Activated naive CD8-positive, alpha-beta T cell treated with anti-CD3 and anti-CD28 coated beads, Interleukin-2, amount 50 U/mL, for 24 hours (primary cell): Measurements from ENCODE around the gene PTOV1.
A peak's percentile ranks its signal among the peaks of the same experiment; 100 is the strongest.

Experiments used
- ATAC-seq: fragments of 150-1000 bp; cut with Tn5 transposase; one replicate; pipeline ENCODE4 v1.10.0; 2021
- DNase-seq: peaks from one replicate; pipeline ENCODE4 v3.0.0; 2021
- H3K27ac Mint-ChIP-seq: one replicate; pipeline ENCODE4 v1.8.0; 2021; ENCODE audit warnings: mild to moderate bottlenecking, mixed read lengths
- H3K27me3 Mint-ChIP-seq: one replicate; pipeline ENCODE4 v1.8.0; 2021; ENCODE audit warnings: mixed read lengths
- H3K36me3 Mint-ChIP-seq: one replicate; pipeline ENCODE4 v1.8.0; 2021; ENCODE audit warnings: low read depth, mixed read lengths
- H3K4me1 Mint-ChIP-seq: one replicate; pipeline ENCODE4 v1.8.0; 2021; ENCODE audit warnings: mixed read lengths
- H3K4me3 Mint-ChIP-seq: one replicate; pipeline ENCODE4 v1.8.0; 2021; ENCODE audit warnings: mild to moderate bottlenecking, moderate library complexity, mixed read lengths
- H3K9me3 Mint-ChIP-seq: one replicate; pipeline ENCODE4 v1.8.0; 2021; ENCODE audit warnings: mixed read lengths

The PTOV1 gene

GRCh38 chr19:49845414-49845813, 5.5 kb upstream of the PTOV1 start:
- ATAC-seq (no peak), DNase-seq (no peak)
- Mint-ChIP-seq H3K27me3 (no peaks in the 10 kb centered on the region), H3K4me1 (peaks cover 25% of the 10 kb centered on the region), H3K9me3 (peaks cover 9% of the 10 kb centered on the region), H3K36me3 (peaks cover 5% of the 10 kb centered on the region), H3K27ac (no peak overlapping the region), H3K4me3 (no peak overlapping the region)

GRCh38 chr19:49846408-49846807, 4.6 kb upstream of the PTOV1 start:
- no peaks in the 10 kb centered on the region for H3K27me3 Mint-ChIP-seq
- H3K27ac Mint-ChIP-seq: no peak overlapping the region
- DNase-seq (no peak), ATAC-seq (no peak)
- peaks cover 2% of the 10 kb centered on the region for H3K36me3 Mint-ChIP-seq
- H3K4me1 Mint-ChIP-seq: peaks cover 28% of the 10 kb centered on the region
- H3K9me3 Mint-ChIP-seq: peaks cover 9% of the 10 kb centered on the region
- H3K4me3 Mint-ChIP-seq: no peak overlapping the region

GRCh38 chr19:49847731-49848696, 2.9 kb upstream of the PTOV1 start:
- no peak overlapping the region for H3K4me3 Mint-ChIP-seq
- ATAC-seq (no peak), DNase-seq (no peak)
- H3K27ac Mint-ChIP-seq: peak overlapping the region; percentile 46
- no peaks in the 10 kb centered on the region for H3K27me3 Mint-ChIP-seq
- H3K9me3 Mint-ChIP-seq: peaks cover 9% of the 10 kb centered on the region
- H3K4me1 Mint-ChIP-seq: peaks cover 41% of the 10 kb centered on the region
- H3K36me3 Mint-ChIP-seq: peaks cover 7% of the 10 kb centered on the region

- ATAC-seq (no peak), DNase-seq (no peak)
- H3K9me3 Mint-ChIP-seq: peaks cover 9% of the 10 kb centered on the region
- peaks cover 49% of the 10 kb centered on the region for H3K4me1 Mint-ChIP-seq
- H3K27me3 Mint-ChIP-seq: no peaks in the 10 kb centered on the region
- H3K36me3 Mint-ChIP-seq: peaks cover 7% of the 10 kb centered on the region
- H3K4me3 Mint-ChIP-seq: peak overlapping the region; percentile 60
- peak overlapping the region; percentile 72 for H3K27ac Mint-ChIP-seq
Observed at GRCh38 chr19:49848938-49849337, 2.0 kb upstream of the PTOV1 start.

GRCh38 chr19:49849433-49850220, 1.3 kb upstream of the PTOV1 start:
- peak overlapping the region; percentile 84 for H3K4me3 Mint-ChIP-seq
- peaks cover 9% of the 10 kb centered on the region for H3K9me3 Mint-ChIP-seq
- ATAC-seq (no peak), DNase-seq (no peak)
- peaks cover 49% of the 10 kb centered on the region for H3K4me1 Mint-ChIP-seq
- no peaks in the 10 kb centered on the region for H3K27me3 Mint-ChIP-seq
- H3K27ac Mint-ChIP-seq: peak overlapping the region; percentile 72
- peaks cover 7% of the 10 kb centered on the region for H3K36me3 Mint-ChIP-seq

- H3K4me1 Mint-ChIP-seq: peaks cover 49% of the 10 kb centered on the region
- H3K4me3 Mint-ChIP-seq: peak overlapping the region; percentile 84
- H3K36me3 Mint-ChIP-seq: peaks cover 7% of the 10 kb centered on the region
- DNase-seq: no peak
- peaks cover 9% of the 10 kb centered on the region for H3K9me3 Mint-ChIP-seq
- no peaks in the 10 kb centered on the region for H3K27me3 Mint-ChIP-seq
- no peak for ATAC-seq
- H3K27ac Mint-ChIP-seq: no peak overlapping the region
Observed at GRCh38 chr19:49850221-49850486, 805 bp upstream of the PTOV1 start.

- H3K36me3 Mint-ChIP-seq: peaks cover 12% of the 10 kb centered on the region
- H3K4me1 Mint-ChIP-seq: peaks cover 49% of the 10 kb centered on the region
- H3K4me3 Mint-ChIP-seq: peak overlapping the region; percentile 79
- peaks cover 9% of the 10 kb centered on the region for H3K9me3 Mint-ChIP-seq
- DNase-seq (no peak), ATAC-seq (no peak)
- no peaks in the 10 kb centered on the region for H3K27me3 Mint-ChIP-seq
- H3K27ac Mint-ChIP-seq: peak overlapping the region; percentile 75
Observed at GRCh38 chr19:49851456-49852259, 699 bp downstream of the PTOV1 start.

GRCh38 chr19:49852631-49853126, 1.7 kb downstream of the PTOV1 start:
- Mint-ChIP-seq H3K27ac (peak overlapping the region; percentile 75), H3K4me1 (peaks cover 49% of the 10 kb centered on the region)

GRCh38 chr19:49853852-49854377, 3.0 kb downstream of the PTOV1 start:
- H3K9me3 Mint-ChIP-seq: peaks cover 9% of the 10 kb centered on the region
- H3K4me1 Mint-ChIP-seq: peaks cover 38% of the 10 kb centered on the region
- no peaks in the 10 kb centered on the region for H3K27me3 Mint-ChIP-seq
- DNase-seq (no peak), ATAC-seq (no peak)
- H3K27ac Mint-ChIP-seq: no peak overlapping the region
- peaks cover 16% of the 10 kb centered on the region for H3K36me3 Mint-ChIP-seq
- no peak overlapping the region for H3K4me3 Mint-ChIP-seq

More at GRCh38 chr19:49852631-49853126, 1.7 kb downstream of the PTOV1 start:
- ATAC-seq (no peak), DNase-seq (no peak)
- peaks cover 9% of the 10 kb centered on the region for H3K9me3 Mint-ChIP-seq
- H3K27me3 Mint-ChIP-seq: no peaks in the 10 kb centered on the region
- peaks cover 15% of the 10 kb centered on the region for H3K36me3 Mint-ChIP-seq
- H3K4me3 Mint-ChIP-seq: peak overlapping the region; percentile 79

GRCh38 chr19:49854378-49855263, 3.7 kb downstream of the PTOV1 start:
- Mint-ChIP-seq H3K4me3 (no peak overlapping the region), H3K4me1 (peaks cover 32% of the 10 kb centered on the region), H3K36me3 (peaks cover 15% of the 10 kb centered on the region), H3K9me3 (peaks cover 5% of the 10 kb centered on the region), H3K27ac (no peak overlapping the region), H3K27me3 (no peaks in the 10 kb centered on the region)
- DNase-seq: no peak
- ATAC-seq: no peak

- H3K4me3 Mint-ChIP-seq: no peak overlapping the region
- ATAC-seq: no peak
- peak overlapping the region; percentile 22 for H3K27ac Mint-ChIP-seq
- H3K9me3 Mint-ChIP-seq: no peaks in the 10 kb centered on the region
- no peak for DNase-seq
- peaks cover 26% of the 10 kb centered on the region for H3K4me1 Mint-ChIP-seq
- H3K27me3 Mint-ChIP-seq: no peaks in the 10 kb centered on the region
- H3K36me3 Mint-ChIP-seq: peaks cover 18% of the 10 kb centered on the region
Observed at GRCh38 chr19:49855277-49855675, 4.3 kb downstream of the PTOV1 start.

GRCh38 chr19:49855676-49856573, 5.0 kb downstream of the PTOV1 start:
- H3K27me3 Mint-ChIP-seq: no peaks in the 10 kb centered on the region
- H3K9me3 Mint-ChIP-seq: no peaks in the 10 kb centered on the region
- H3K4me1 Mint-ChIP-seq: peaks cover 21% of the 10 kb centered on the region
- DNase-seq (no peak), ATAC-seq (no peak)
- H3K36me3 Mint-ChIP-seq: peaks cover 19% of the 10 kb centered on the region
- H3K27ac Mint-ChIP-seq: peak overlapping the region; percentile 22
- no peak overlapping the region for H3K4me3 Mint-ChIP-seq
